Body of pancreas (tissue), 4 donors: Measurements from ENCODE around the gene DNAJB6. TPM values are rescaled to one million over a fixed set of nuclear protein-coding genes. Genes with fewer than 3 reads are reported as not detected.

Experiments
- ATAC-seq: fragments of 150-250 bp; one replicate; pipeline ENCODE4 v1.9.1; 2016
- DNase-seq, 4 donors: peaks; one replicate each; pipeline ENCODE4 v3.0.0-alpha.2; 2019
- H3K27ac ChIP-seq, 4 donors: fragments of 200-600 bp; sonication (generic); 1 replicate in 3 of 4; 2 replicates in 1 of 4; pipeline versions ENCODE4 v1.5.1 to v1.6.1; 2016 to 2019; ENCODE audit warnings: mild to moderate bottlenecking in 1 of 4, mixed read lengths in 1 of 4, moderate library complexity in 1 of 4
- H3K27me3 ChIP-seq, 2 donors: fragments of 200-600 bp; sonication (generic); one replicate each; pipeline ENCODE4 v1.6.0; 2016; ENCODE audit warnings: mild to moderate bottlenecking in 1 of 2
- H3K36me3 ChIP-seq, 2 donors: fragments of 200-600 bp; sonication (generic); replicated peaks in 1 of 2; 2 replicates each; pipeline ENCODE4 v1.5.1; 2016; ENCODE audit warnings: low read depth in 2 of 2; ENCODE audit not compliant: insufficient read depth in 1 of 2
- H3K4me1 ChIP-seq: fragments of 200-600 bp; sonication (generic); one replicate; pipeline ENCODE4 v1.6.0; 2016
- H3K4me3 ChIP-seq, 2 donors: fragments of 200-600 bp; sonication (generic); 1 replicate in 1 of 2; 2 replicates in 1 of 2; pipeline ENCODE4 v1.5.1; 2016 to 2019
- H3K9me3 ChIP-seq, 3 donors: fragments of 200-600 bp; sonication (generic); 1 replicate in 2 of 3; 2 replicates in 1 of 3; pipeline ENCODE4 v1.5.1; 2016
- POLR2A ChIP-seq, 3 donors: fragments of 450-650 bp; IDR thresholded peaks; one replicate each; pipeline ENCODE4 v1.6.1; 2016; ENCODE audit warnings: antibody characterized with exemption in 3 of 3, mild to moderate bottlenecking in 2 of 3
- WGBS, 2 donors: methylation state at CpG; one replicate each; pipeline ENCODE4 v1.1.5; 2017; 5-methylcytosine and 5-hydroxymethylcytosine counted together
- intact Hi-C: fragments of 100-400 bp; cut with DNase I; formaldehyde crosslinking; loops from one replicate; pipeline ENCODE4 v1.15.1; 2023
- total RNA-seq, 2 donors: library from RNA; depleted of rRNA; stranded (reverse); fragments of >200 nt; gene quantifications; one replicate each; pipeline ENCODE4 v1.1.0, GENCODE V29; 2016
- TF ChIP-seq, protein P1 (sequence below), 7 experiments: fragments of 450-650 bp in 4 of 7; fragments of 200-600 bp in 3 of 7; sonication (generic) in 3 of 7; IDR thresholded peaks; one replicate each; pipeline ENCODE4 v1.5.1; 2016 to 2019; ENCODE audit warnings: antibody characterized with exemption in 7 of 7

DNAJB6 gene
- total RNA-seq, 2 donors from 2014 or later, result 26.5 to 32.0 TPM

GRCh38 chr7:157427811-157428553, 91.2 kb downstream of the DNAJB6 start:
- no peak for TF ChIP-seq POLR2A (IDR thresholded peaks at IDR 0.05)
- TF ChIP-seq, protein P1, sequence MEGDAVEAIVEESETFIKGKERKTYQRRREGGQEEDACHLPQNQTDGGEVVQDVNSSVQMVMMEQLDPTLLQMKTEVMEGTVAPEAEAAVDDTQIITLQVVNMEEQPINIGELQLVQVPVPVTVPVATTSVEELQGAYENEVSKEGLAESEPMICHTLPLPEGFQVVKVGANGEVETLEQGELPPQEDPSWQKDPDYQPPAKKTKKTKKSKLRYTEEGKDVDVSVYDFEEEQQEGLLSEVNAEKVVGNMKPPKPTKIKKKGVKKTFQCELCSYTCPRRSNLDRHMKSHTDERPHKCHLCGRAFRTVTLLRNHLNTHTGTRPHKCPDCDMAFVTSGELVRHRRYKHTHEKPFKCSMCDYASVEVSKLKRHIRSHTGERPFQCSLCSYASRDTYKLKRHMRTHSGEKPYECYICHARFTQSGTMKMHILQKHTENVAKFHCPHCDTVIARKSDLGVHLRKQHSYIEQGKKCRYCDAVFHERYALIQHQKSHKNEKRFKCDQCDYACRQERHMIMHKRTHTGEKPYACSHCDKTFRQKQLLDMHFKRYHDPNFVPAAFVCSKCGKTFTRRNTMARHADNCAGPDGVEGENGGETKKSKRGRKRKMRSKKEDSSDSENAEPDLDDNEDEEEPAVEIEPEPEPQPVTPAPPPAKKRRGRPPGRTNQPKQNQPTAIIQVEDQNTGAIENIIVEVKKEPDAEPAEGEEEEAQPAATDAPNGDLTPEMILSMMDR (IDR thresholded peaks at IDR 0.05), result no peak
- ATAC-seq, result no peak
- Histone ChIP-seq H3K36me3 (no peaks in the 10 kb centered on the region), H3K9me3 (no peaks in the 10 kb centered on the region), H3K27ac (no peak overlapping the region), H3K4me1 (peaks cover 6% of the 10 kb centered on the region), H3K27me3 (no peaks in the 10 kb centered on the region), H3K4me3 (no peak overlapping the region)
- WGBS, 2 donors, result 72 to 89% methylated on average over 6 to 21 of the region's 23 CpGs
- intact Hi-C loops, result no loop called here
- peak in 1 of 4 donors; percentile 8 for DNase-seq

GRCh38 chr7:157428554-157428945, 91.7 kb downstream of the DNAJB6 start:
- ATAC-seq (no peak), DNase-seq (peak in 1 of 4 donors; percentile 10)
- intact Hi-C loops, result no loop called here
- no peaks in the 10 kb centered on the region for H3K36me3 ChIP-seq
- H3K9me3 ChIP-seq, result no peaks in the 10 kb centered on the region
- H3K4me3 ChIP-seq, result no peak overlapping the region
- no peaks in the 10 kb centered on the region for H3K27me3 ChIP-seq
- no peak overlapping the region for H3K27ac ChIP-seq
- TF ChIP-seq, protein P1 (IDR thresholded peaks at IDR 0.05), result no peak
- no peak for TF ChIP-seq POLR2A (IDR thresholded peaks at IDR 0.05)
- 88% methylated on average over 12 of the region's 12 CpGs; no CpG with 5 or more reads in 1 of the 2 donors for WGBS, 2 donors
- peaks cover 6% of the 10 kb centered on the region for H3K4me1 ChIP-seq

GRCh38 chr7:157429001-157429679, 92.3 kb downstream of the DNAJB6 start:
- Histone ChIP-seq H3K27me3 (no peaks in the 10 kb centered on the region), H3K36me3 (no peaks in the 10 kb centered on the region), H3K9me3 (no peaks in the 10 kb centered on the region), H3K4me3 (no peak overlapping the region), H3K4me1 (peaks cover 6% of the 10 kb centered on the region), H3K27ac (no peak overlapping the region)
- TF ChIP-seq POLR2A (IDR thresholded peaks at IDR 0.05), result no peak
- TF ChIP-seq, protein P1 (IDR thresholded peaks at IDR 0.05), result no peak
- WGBS, 2 donors, result 78 to 90% methylated on average over 8 to 15 of the region's 15 CpGs
- intact Hi-C loops, result no loop called here
- DNase-seq (peak in 1 of 4 donors; percentile 16), ATAC-seq (no peak)

- TF ChIP-seq POLR2A (IDR thresholded peaks at IDR 0.05), result no peak
- TF ChIP-seq, protein P1 (IDR thresholded peaks at IDR 0.05), result no peak
- H3K9me3 ChIP-seq, result no peaks in the 10 kb centered on the region
- H3K27me3 ChIP-seq, result no peaks in the 10 kb centered on the region
- whole genome bisulfite sequencing, 2 donors, result 70 to 76% methylated on average over 6 of the region's 6 CpGs
- H3K4me1 ChIP-seq, result peaks cover 6% of the 10 kb centered on the region
- H3K4me3 ChIP-seq, result no peak overlapping the region
- DNase-seq, result no peak
- no peak for ATAC-seq
- intact Hi-C loops, result no loop called here
- H3K36me3 ChIP-seq, result no peaks in the 10 kb centered on the region
- no peak overlapping the region for H3K27ac ChIP-seq
Measured at GRCh38 chr7:157429680-157430224, 92.9 kb downstream of the DNAJB6 start.
